HepG2 (cell line): ENCODE measurements around the gene ZBTB32. TPM values are rescaled to one million over a fixed set of nuclear protein-coding genes. Genes with fewer than 3 reads are reported as not detected.

Experiments
- AGO2 ChIP-seq: fragments of 200-400 bp; formaldehyde crosslinking; optimal IDR thresholded peaks from 2 replicates; pipeline ENCODE3; 2017; ENCODE audit warnings: mild to moderate bottlenecking, low read depth, low read length, moderate library complexity
- CEBPG ChIP-seq: IDR thresholded peaks from 2 replicates; pipeline ENCODE4 v1.6.1; 2016
- FOXK1 ChIP-seq: sonication (generic); formaldehyde crosslinking; IDR thresholded peaks from 2 replicates; pipeline ENCODE4 v1.4.0; 2020; ENCODE audit warnings: low read depth, missing genetic modification reagents, borderline replicate concordance
- HDAC1 ChIP-seq: sonication (generic); formaldehyde crosslinking; IDR thresholded peaks from 2 replicates; pipeline ENCODE4 v1.5.1; 2020; ENCODE audit warnings: mild to moderate bottlenecking, missing genetic modification reagents
- MBNL3 ChIP-seq: fragments of 250-450 bp; sonication (Bioruptor Pico); conservative IDR thresholded peaks from 2 replicates; pipeline ENCODE4 v1.8.0; 2022; ENCODE audit warnings: mild to moderate bottlenecking, inconsistent platforms
- PITX1 ChIP-seq: sonication (generic); formaldehyde crosslinking; IDR thresholded peaks from 2 replicates; pipeline ENCODE4 v1.5.1; 2020; ENCODE audit warnings: mild to moderate bottlenecking, missing genetic modification reagents
- ZFP36 ChIP-seq: fragments of 150-350 bp; IDR thresholded peaks from 2 replicates; pipeline ENCODE4 v1.6.1; 2018; ENCODE audit warnings: borderline replicate concordance, low read length, low read depth; ENCODE audit not compliant: partially characterized antibody
- ZFX ChIP-seq: sonication (generic); formaldehyde crosslinking; IDR thresholded peaks from 2 replicates; pipeline ENCODE4 v1.4.0; 2020; ENCODE audit warnings: mild to moderate bottlenecking, low read depth, missing genetic modification reagents, moderate library complexity
- ZFY ChIP-seq: sonication (generic); formaldehyde crosslinking; IDR thresholded peaks from 2 replicates; pipeline ENCODE4 v1.4.0; 2020; ENCODE audit warnings: missing genetic modification reagents
- ZNF136 ChIP-seq: sonication (generic); formaldehyde crosslinking; IDR thresholded peaks from 2 replicates; pipeline ENCODE4 v1.8.1; 2022; ENCODE audit warnings: low read depth, mild to moderate bottlenecking, moderate library complexity, missing genetic modification reagents
- ZNF598 ChIP-seq: sonication (generic); formaldehyde crosslinking; IDR thresholded peaks from 2 replicates; pipeline ENCODE4 v1.5.1; 2020; ENCODE audit warnings: mild to moderate bottlenecking, missing genetic modification reagents, borderline replicate concordance
- ZNF772 ChIP-seq: sonication (generic); formaldehyde crosslinking; IDR thresholded peaks from 2 replicates; pipeline ENCODE4 v1.5.0; 2020; ENCODE audit warnings: mild to moderate bottlenecking, missing genetic modification reagents
- polyA plus RNA-seq, 8 experiments: library from polyadenylated mRNA; depleted of rRNA in 3 of 8; stranded (reverse) in 7 of 8; unstranded in 1 of 8; fragments of >200 nt; fragmentation: Illumina TruSeq in 4 of 8; extraction: Trizol in 4 of 8; gene quantifications; 2 replicates each; pipeline versions ENCODE4 v1.2.1 to v1.2.3, GENCODE V29; 2011 to 2016; ENCODE audit warnings: low read depth in 4 of 8, missing spikeins in 1 of 8, mixed read lengths in 1 of 8; ENCODE audit not compliant: insufficient read depth in 1 of 8
- total RNA-seq, 5 experiments: library from RNA; depleted of rRNA; stranded (reverse); fragments of >200 nt; fragmentation: Illumina TruSeq; extraction: Trizol; gene quantifications; 2 replicates each; pipeline ENCODE4 v1.2.3, GENCODE V29; 2016; ENCODE audit warnings: low read depth in 1 of 5
- TF ChIP-seq, protein P1 (sequence below): sonication (generic); formaldehyde crosslinking; IDR thresholded peaks from 2 replicates; pipeline ENCODE4 v1.5.1; 2020; ENCODE audit warnings: mild to moderate bottlenecking, missing genetic modification reagents, moderate library complexity
- TF ChIP-seq, protein P2 (sequence below): sonication (generic); formaldehyde crosslinking; IDR thresholded peaks from 2 replicates; pipeline ENCODE4 v1.4.0; 2020; ENCODE audit warnings: mild to moderate bottlenecking, missing genetic modification reagents
- TF ChIP-seq, protein P3 (sequence below): sonication (generic); formaldehyde crosslinking; IDR thresholded peaks from 2 replicates; pipeline ENCODE4 v1.5.1; 2020; ENCODE audit warnings: missing genetic modification reagents, mild to moderate bottlenecking, borderline replicate concordance
- TF ChIP-seq, protein P4 (sequence below): sonication (generic); formaldehyde crosslinking; IDR thresholded peaks from 2 replicates; pipeline ENCODE4 v1.5.1; 2020; ENCODE audit warnings: missing genetic modification reagents, mild to moderate bottlenecking, borderline replicate concordance

Gene ZBTB32
- total and polyA plus RNA-seq, 2 of the 13 experiments (the other 11 are each of a cell fraction or from before 2014, with no cell fraction given): not detected

DNA sequence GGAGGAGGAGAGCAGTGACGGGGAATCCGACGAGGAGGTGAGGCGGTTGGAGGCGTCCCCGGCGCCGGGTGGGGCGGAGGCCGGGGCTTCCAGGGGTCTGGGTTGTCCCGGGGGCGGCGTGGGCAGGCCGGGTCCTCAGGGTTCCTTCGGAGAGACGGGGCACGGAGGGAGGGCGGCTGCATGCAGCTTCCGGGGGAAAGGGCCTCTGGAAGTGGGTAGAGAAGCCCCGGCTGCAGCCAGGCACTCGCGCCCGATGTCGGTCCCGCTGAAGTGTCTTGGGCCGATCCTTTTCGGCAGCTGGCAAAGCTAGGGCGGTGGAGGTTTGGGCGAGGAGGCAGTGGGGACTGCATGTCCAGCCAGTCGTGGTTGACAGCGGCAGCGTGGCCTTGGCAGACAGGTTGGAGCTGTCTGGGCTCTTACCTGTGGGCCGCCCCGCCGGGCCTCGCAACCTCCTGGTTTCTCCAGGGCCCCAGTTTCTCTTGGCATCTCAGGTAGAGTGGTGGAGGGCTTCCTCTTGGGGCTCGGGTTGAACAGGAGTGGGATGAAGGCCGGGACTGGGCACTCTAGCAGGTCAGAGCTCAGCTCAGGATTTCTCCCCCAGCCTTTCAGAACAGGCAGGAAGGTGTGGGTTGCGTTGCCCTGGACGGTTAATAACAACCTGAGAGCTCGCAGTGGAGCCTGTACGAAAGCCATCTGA is 14.1 kb downstream of the ZBTB32 start (continued):
- TF ChIP-seq, protein P1, sequence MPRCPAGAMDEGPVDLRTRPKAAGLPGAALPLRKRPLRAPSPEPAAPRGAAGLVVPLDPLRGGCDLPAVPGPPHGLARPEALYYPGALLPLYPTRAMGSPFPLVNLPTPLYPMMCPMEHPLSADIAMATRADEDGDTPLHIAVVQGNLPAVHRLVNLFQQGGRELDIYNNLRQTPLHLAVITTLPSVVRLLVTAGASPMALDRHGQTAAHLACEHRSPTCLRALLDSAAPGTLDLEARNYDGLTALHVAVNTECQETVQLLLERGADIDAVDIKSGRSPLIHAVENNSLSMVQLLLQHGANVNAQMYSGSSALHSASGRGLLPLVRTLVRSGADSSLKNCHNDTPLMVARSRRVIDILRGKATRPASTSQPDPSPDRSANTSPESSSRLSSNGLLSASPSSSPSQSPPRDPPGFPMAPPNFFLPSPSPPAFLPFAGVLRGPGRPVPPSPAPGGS: peak; percentile 49; the same call in 1 of the 2 replicates
- TF ChIP-seq PITX1 (CRISPR knock-in tag) (0 out of 2 replicates have a peak, but pooled peaks have one; percentile 24), AGO2 (peak; percentile 55), ZFY (CRISPR knock-in tag) (peak; percentile 13; the same call in 1 of the 2 replicates), HDAC1 (CRISPR knock-in tag) (peak; percentile 61; the same call in 1 of the 2 replicates), ZFP36 (no peak), FOXK1 (CRISPR knock-in tag) (no peak), CEBPG (no peak), ZFX (CRISPR knock-in tag) (peak; percentile 34; the same call in 1 of the 2 replicates), ZNF136 (CRISPR knock-in tag) (peak; percentile 57; the same call in 1 of the 2 replicates), ZNF598 (CRISPR knock-in tag) (peak; percentile 87; the same call in 1 of the 2 replicates), ZNF772 (CRISPR knock-in tag) (0 out of 2 replicates have a peak, but pooled peaks have one; percentile 19), MBNL3 (no peak)
- TF ChIP-seq, protein P2, sequence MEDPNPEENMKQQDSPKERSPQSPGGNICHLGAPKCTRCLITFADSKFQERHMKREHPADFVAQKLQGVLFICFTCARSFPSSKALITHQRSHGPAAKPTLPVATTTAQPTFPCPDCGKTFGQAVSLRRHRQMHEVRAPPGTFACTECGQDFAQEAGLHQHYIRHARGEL (CRISPR knock-in tag): no peak
- TF ChIP-seq, protein P3, sequence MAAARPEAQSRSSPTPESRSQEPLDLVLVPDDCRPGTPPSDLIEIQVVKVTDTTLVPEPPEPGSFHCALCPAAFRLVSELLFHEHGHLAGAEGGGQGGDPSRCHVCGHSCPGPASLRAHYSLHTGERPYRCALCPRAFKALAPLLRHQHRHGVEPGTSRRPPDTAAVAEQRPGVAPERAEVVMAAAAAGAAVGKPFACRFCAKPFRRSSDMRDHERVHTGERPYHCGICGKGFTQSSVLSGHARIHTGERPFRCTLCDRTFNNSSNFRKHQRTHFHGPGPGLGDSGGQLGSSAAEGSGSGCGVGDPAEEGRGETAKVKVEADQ: peak; percentile 17; the same call in 1 of the 2 replicates
- TF ChIP-seq, protein P4, sequence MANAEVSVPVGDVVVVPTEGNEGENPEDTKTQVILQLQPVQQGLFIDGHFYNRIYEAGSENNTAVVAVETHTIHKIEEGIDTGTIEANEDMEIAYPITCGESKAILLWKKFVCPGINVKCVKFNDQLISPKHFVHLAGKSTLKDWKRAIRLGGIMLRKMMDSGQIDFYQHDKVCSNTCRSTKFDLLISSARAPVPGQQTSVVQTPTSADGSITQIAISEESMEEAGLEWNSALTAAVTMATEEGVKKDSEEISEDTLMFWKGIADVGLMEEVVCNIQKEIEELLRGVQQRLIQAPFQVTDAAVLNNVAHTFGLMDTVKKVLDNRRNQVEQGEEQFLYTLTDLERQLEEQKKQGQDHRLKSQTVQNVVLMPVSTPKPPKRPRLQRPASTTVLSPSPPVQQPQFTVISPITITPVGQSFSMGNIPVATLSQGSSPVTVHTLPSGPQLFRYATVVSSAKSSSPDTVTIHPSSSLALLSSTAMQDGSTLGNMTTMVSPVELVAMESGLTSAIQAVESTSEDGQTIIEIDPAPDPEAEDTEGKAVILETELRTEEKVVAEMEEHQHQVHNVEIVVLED (CRISPR knock-in tag): 0 out of 2 replicates have a peak, but pooled peaks have one; percentile 8
